ENCODE measurements around the gene DPH1.
"Not testable (repeated sequence)": the region's sequence is repeated elsewhere in the genome, so short reads cannot be mapped to it uniquely, and the experiment has no call there.

Gene DPH1

GRCh38 chr17:2008332-2009126 is 21.4 kb upstream of the DPH1 start:
- no peak for DNase-seq (ENCODE audit: low spot score)

GRCh38 chr17:2009737-2010136 is 20.2 kb upstream of the DPH1 start:
- DNase-seq (ENCODE audit: low spot score) = no peak

- no peak for DNase-seq (ENCODE audit: low spot score)
Observed at GRCh38 chr17:2011411-2012371, 18.3 kb upstream of the DPH1 start.

GRCh38 chr17:2012499-2012898 is 17.5 kb upstream of the DPH1 start:
- DNase-seq (ENCODE audit: low spot score) = no peak

GRCh38 chr17:2013220-2013993 is 16.5 kb upstream of the DPH1 start:
- not testable (repeated sequence) for DNase-seq (ENCODE audit: low spot score)

- no peak for DNase-seq (ENCODE audit: low spot score)
Observed at GRCh38 chr17:2013994-2014317, 16.0 kb upstream of the DPH1 start.

- DNase-seq (ENCODE audit: low spot score) = no peak
Observed at GRCh38 chr17:2015314-2015713, 14.6 kb upstream of the DPH1 start.

GRCh38 chr17:2016494-2016893 is 13.5 kb upstream of the DPH1 start:
- no peak for DNase-seq (ENCODE audit: low spot score)

GRCh38 chr17:2017274-2017941 is 12.5 kb upstream of the DPH1 start:
- no peak for DNase-seq (ENCODE audit: low spot score)

- no peak for DNase-seq (ENCODE audit: low spot score)
Observed at GRCh38 chr17:2018716-2019510, 11.0 kb upstream of the DPH1 start.

GRCh38 chr17:2019723-2020122 is 10.2 kb upstream of the DPH1 start:
- DNase-seq (ENCODE audit: low spot score) = no peak

- no peak for DNase-seq (ENCODE audit: low spot score)
Observed at GRCh38 chr17:2020721-2021120, 9.2 kb upstream of the DPH1 start.

- no peak for DNase-seq (ENCODE audit: low spot score)
Observed at GRCh38 chr17:2022647-2023240, 7.2 kb upstream of the DPH1 start.

GRCh38 chr17:2023256-2023655 is 6.7 kb upstream of the DPH1 start:
- no peak for DNase-seq (ENCODE audit: low spot score)

GRCh38 chr17:2023692-2024571 is 6.0 kb upstream of the DPH1 start:
- peak; percentile 77 for DNase-seq (ENCODE audit: low spot score)

GRCh38 chr17:2024572-2025219 is 5.3 kb upstream of the DPH1 start:
- no peak for DNase-seq (ENCODE audit: low spot score)

- DNase-seq (ENCODE audit: low spot score) = peak; percentile 73
Observed at GRCh38 chr17:2025220-2025621, 4.7 kb upstream of the DPH1 start, which contains the start of gene RTN4RL1. Gene RTN4RL1 (minus strand): TSS chr17:2025334. CDS start chr17:2024865, 469 bp downstream.

- DNase-seq (ENCODE audit: low spot score) = peak; percentile 90
Observed at GRCh38 chr17:2025622-2026309, 4.2 kb upstream of the DPH1 start.

Measured in HuH-7 (cell line).